NCI-H2171 treated with DMSO at 0.1 percent for 48 hours (cell line): ENCODE measurements around the gene POU6F2.
A peak's percentile ranks its signal among the peaks of the same experiment; 100 is the strongest.

Source experiments
- DNase-seq: peaks from one replicate; lab custom pipeline; 2025; lab: John Stamatoyannopoulos, UW

The POU6F2 gene

GRCh38 chr7:39400836-39401235, 423.1 kb downstream of the POU6F2 start:
- no peak for DNase-seq

GRCh38 chr7:39402034-39402433, 424.3 kb downstream of the POU6F2 start:
- DNase-seq: no peak

- DNase-seq: no peak
Measured at GRCh38 chr7:39404907-39405306, 427.2 kb downstream of the POU6F2 start.

GRCh38 chr7:39405581-39405980, 427.9 kb downstream of the POU6F2 start:
- DNase-seq: no peak

- no peak for DNase-seq
Measured at GRCh38 chr7:39406467-39406866, 428.8 kb downstream of the POU6F2 start.

- DNase-seq: peak; percentile 11
Measured at GRCh38 chr7:39407137-39407536, 429.4 kb downstream of the POU6F2 start.

GRCh38 chr7:39407723-39408122, 430.0 kb downstream of the POU6F2 start:
- DNase-seq: no peak

- no peak for DNase-seq
Measured at GRCh38 chr7:39408906-39409305, 431.2 kb downstream of the POU6F2 start.

- no peak for DNase-seq
Measured at GRCh38 chr7:39410582-39410981, 432.9 kb downstream of the POU6F2 start.

- peak; percentile 51 for DNase-seq
Measured at GRCh38 chr7:39413636-39414223, 436.0 kb downstream of the POU6F2 start.

GRCh38 chr7:39414224-39415035, 436.7 kb downstream of the POU6F2 start:
- DNase-seq: peak; percentile 74

- DNase-seq: no peak
Measured at GRCh38 chr7:39415091-39415787, 437.5 kb downstream of the POU6F2 start.

- DNase-seq: no peak
Measured at GRCh38 chr7:39416866-39417265, 439.2 kb downstream of the POU6F2 start.

GRCh38 chr7:39417642-39418041, 439.9 kb downstream of the POU6F2 start:
- no peak for DNase-seq

GRCh38 chr7:39421251-39421650, 443.5 kb downstream of the POU6F2 start:
- peak; percentile 57 for DNase-seq

GRCh38 chr7:39421661-39422060, 444.0 kb downstream of the POU6F2 start:
- no peak for DNase-seq

GRCh38 chr7:39428221-39428620, 450.5 kb downstream of the POU6F2 start:
- no peak for DNase-seq

GRCh38 chr7:39429421-39429820, 451.7 kb downstream of the POU6F2 start:
- DNase-seq: no peak

- DNase-seq: no peak
Measured at GRCh38 chr7:39430441-39430840, 452.7 kb downstream of the POU6F2 start.

- no peak for DNase-seq
Measured at GRCh38 chr7:39430909-39431641, 453.4 kb downstream of the POU6F2 start.

GRCh38 chr7:39432368-39432767, 454.7 kb downstream of the POU6F2 start:
- DNase-seq: no peak

- DNase-seq: peak; percentile 54
Measured at GRCh38 chr7:39432807-39433416, 455.2 kb downstream of the POU6F2 start.
